HG03457 (cell line): ENCODE measurements around the gene SHANK3.
"Not testable (repeated sequence)": the region's sequence is repeated elsewhere in the genome, so short reads cannot be mapped to it uniquely, and the experiment has no call there.

Experiments used
- ATAC-seq: cut with Tn5 transposase; IDR thresholded peaks from one replicate; pipeline ENCODE4 v1.9.1; 2021; ENCODE audit warnings: moderate number of reproducible peaks; ENCODE audit not compliant: unreplicated experiment

SHANK3 gene

GRCh38 chr22:50672471-50673230 is at the start of gene SHANK3:
Gene SHANK3, plus strand, starts transcription at chr22:50672823.
- no peak for ATAC-seq

GRCh38 chr22:50624347-50625130 is 48.1 kb upstream of the SHANK3 start:
- ATAC-seq = no peak

GRCh38 chr22:50625131-50625567 is 47.5 kb upstream of the SHANK3 start:
- no peak for ATAC-seq

GRCh38 chr22:50625568-50626313 is 46.9 kb upstream of the SHANK3 start:
- ATAC-seq = no peak

GRCh38 chr22:50626314-50626849 is 46.2 kb upstream of the SHANK3 start:
- no peak for ATAC-seq

GRCh38 chr22:50626850-50627641 is 45.6 kb upstream of the SHANK3 start:
- no peak for ATAC-seq

GRCh38 chr22:50627642-50628542 is 44.7 kb upstream of the SHANK3 start, which contains the start of gene ARSA:
Gene ARSA, minus strand, starts transcription at chr22:50628152. Its CDS starts 373 bp downstream, at chr22:50627779.
- peak; percentile 54 for ATAC-seq

- ATAC-seq = peak; percentile 5
Observed at GRCh38 chr22:50628543-50629134, 44.0 kb upstream of the SHANK3 start.

GRCh38 chr22:50630376-50630775 is 42.2 kb upstream of the SHANK3 start:
- no peak for ATAC-seq

GRCh38 chr22:50633086-50633485 is 39.5 kb upstream of the SHANK3 start:
- ATAC-seq = no peak

GRCh38 chr22:50633771-50634170 is 38.9 kb upstream of the SHANK3 start:
- no peak for ATAC-seq

- ATAC-seq = no peak
Observed at GRCh38 chr22:50635591-50635990, 37.0 kb upstream of the SHANK3 start.

GRCh38 chr22:50640296-50640695 is 32.3 kb upstream of the SHANK3 start:
- not testable (repeated sequence) for ATAC-seq

GRCh38 chr22:50640857-50641647 is 31.6 kb upstream of the SHANK3 start:
- no peak for ATAC-seq

- no peak for ATAC-seq
Observed at GRCh38 chr22:50641696-50642607, 30.7 kb upstream of the SHANK3 start.

GRCh38 chr22:50643021-50643820 is 29.4 kb upstream of the SHANK3 start:
- not testable (repeated sequence) for ATAC-seq
